A549 (cell line): Measurements from ENCODE around the gene CCP110.

Experiments used
- BHLHE40 ChIP-seq: IDR thresholded peaks from 2 replicates; pipeline ENCODE4 v1.6.1; 2012; ENCODE audit warnings: low read depth, low read length, inconsistent platforms
- CEBPB ChIP-seq, 2 experiments: fragments of >200 bp in 1 of 2; sonication (Bioruptor Twin) in 1 of 2; formaldehyde crosslinking in 1 of 2; IDR thresholded peaks; 2 replicates each; pipeline ENCODE4 v1.6.1; 2012 to 2016
- CHD4 ChIP-seq: fragments of 200-600 bp; sonication (generic); IDR thresholded peaks from 2 replicates; pipeline ENCODE4 v1.6.1; 2016; ENCODE audit warnings: antibody characterized with exemption, mild to moderate bottlenecking, borderline replicate concordance
- EP300 ChIP-seq, 2 experiments: fragments of >200 bp; sonication (Bioruptor Twin); formaldehyde crosslinking; IDR thresholded peaks; 2 replicates in 1 of 2; 3 replicates in 1 of 2; pipeline ENCODE4 v1.6.1; 2016 to 2017
- FOSL2 ChIP-seq, 2 experiments: fragments of 450-650 bp in 1 of 2; fragments of >200 bp in 1 of 2; sonication (Bioruptor Twin) in 1 of 2; formaldehyde crosslinking; IDR thresholded peaks; 2 replicates each; pipeline versions ENCODE4 v1.5.0 to v1.6.1; 2016 to 2020; ENCODE audit warnings: mild to moderate bottlenecking in 1 of 2, moderate library complexity in 1 of 2
- HDAC2 ChIP-seq: fragments of 200-600 bp; sonication (generic); IDR thresholded peaks from 2 replicates; pipeline ENCODE4 v1.6.1; 2016
- JUNB ChIP-seq: fragments of >200 bp; sonication (Bioruptor Twin); formaldehyde crosslinking; IDR thresholded peaks from 2 replicates; pipeline ENCODE4 v1.6.1; 2016
- POLR2A ChIP-seq: IDR thresholded peaks from 2 replicates; pipeline ENCODE4 v1.6.1; 2012; ENCODE audit warnings: mild to moderate bottlenecking, low read length
- POLR2AphosphoS2 ChIP-seq: conservative IDR thresholded peaks from 2 replicates; pipeline ENCODE4 v1.6.1; 2012; ENCODE audit warnings: low read length, improper control_type of control experiment, inconsistent platforms
- SMC3 ChIP-seq: fragments of >200 bp; sonication (Bioruptor Twin); formaldehyde crosslinking; IDR thresholded peaks from 3 replicates; pipeline ENCODE4 v1.6.1; 2018; ENCODE audit warnings: inconsistent platforms
- TF ChIP-seq, protein P1 (sequence below): fragments of >200 bp; sonication (Bioruptor Twin); formaldehyde crosslinking; IDR thresholded peaks from 3 replicates; pipeline ENCODE4 v1.5.1; 2016
- TF ChIP-seq, protein P2 (sequence below): fragments of 200-600 bp; sonication (generic); IDR thresholded peaks from 2 replicates; pipeline ENCODE4 v1.6.1; 2016; ENCODE audit warnings: antibody characterized with exemption, mild to moderate bottlenecking, moderate library complexity
- TF ChIP-seq, protein P3 (sequence below): fragments of >200 bp; sonication (Bioruptor Twin); formaldehyde crosslinking; IDR thresholded peaks from 3 replicates; pipeline ENCODE4 v1.6.1; 2016

DNA sequence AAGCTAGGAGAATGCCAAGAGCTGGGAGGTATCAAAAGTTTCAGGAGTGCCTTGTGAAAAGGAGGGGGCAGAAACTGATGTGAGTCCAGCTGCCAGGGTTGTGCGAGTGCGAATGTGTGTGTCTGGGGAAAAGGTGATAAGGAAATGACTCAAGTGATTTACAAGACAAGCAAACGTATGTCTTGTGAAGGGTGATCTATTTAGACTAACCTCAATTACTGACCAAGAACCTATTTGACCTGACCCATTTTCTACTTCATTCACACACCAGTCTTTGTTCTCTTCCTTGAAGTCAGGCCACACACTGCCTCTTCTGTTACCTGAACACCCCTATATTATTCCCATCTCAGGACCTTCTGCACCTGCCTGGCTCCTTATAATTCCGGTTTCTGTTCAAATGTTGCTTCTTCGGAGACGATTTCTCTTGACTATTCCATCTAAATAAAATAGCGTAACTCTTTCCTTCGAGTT, 2.8 kb upstream of the CCP110 start:
- TF ChIP-seq, protein P1, sequence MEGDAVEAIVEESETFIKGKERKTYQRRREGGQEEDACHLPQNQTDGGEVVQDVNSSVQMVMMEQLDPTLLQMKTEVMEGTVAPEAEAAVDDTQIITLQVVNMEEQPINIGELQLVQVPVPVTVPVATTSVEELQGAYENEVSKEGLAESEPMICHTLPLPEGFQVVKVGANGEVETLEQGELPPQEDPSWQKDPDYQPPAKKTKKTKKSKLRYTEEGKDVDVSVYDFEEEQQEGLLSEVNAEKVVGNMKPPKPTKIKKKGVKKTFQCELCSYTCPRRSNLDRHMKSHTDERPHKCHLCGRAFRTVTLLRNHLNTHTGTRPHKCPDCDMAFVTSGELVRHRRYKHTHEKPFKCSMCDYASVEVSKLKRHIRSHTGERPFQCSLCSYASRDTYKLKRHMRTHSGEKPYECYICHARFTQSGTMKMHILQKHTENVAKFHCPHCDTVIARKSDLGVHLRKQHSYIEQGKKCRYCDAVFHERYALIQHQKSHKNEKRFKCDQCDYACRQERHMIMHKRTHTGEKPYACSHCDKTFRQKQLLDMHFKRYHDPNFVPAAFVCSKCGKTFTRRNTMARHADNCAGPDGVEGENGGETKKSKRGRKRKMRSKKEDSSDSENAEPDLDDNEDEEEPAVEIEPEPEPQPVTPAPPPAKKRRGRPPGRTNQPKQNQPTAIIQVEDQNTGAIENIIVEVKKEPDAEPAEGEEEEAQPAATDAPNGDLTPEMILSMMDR: no peak
- no peak for TF ChIP-seq POLR2A
- no peak for TF ChIP-seq HDAC2
- TF ChIP-seq, protein P2, sequence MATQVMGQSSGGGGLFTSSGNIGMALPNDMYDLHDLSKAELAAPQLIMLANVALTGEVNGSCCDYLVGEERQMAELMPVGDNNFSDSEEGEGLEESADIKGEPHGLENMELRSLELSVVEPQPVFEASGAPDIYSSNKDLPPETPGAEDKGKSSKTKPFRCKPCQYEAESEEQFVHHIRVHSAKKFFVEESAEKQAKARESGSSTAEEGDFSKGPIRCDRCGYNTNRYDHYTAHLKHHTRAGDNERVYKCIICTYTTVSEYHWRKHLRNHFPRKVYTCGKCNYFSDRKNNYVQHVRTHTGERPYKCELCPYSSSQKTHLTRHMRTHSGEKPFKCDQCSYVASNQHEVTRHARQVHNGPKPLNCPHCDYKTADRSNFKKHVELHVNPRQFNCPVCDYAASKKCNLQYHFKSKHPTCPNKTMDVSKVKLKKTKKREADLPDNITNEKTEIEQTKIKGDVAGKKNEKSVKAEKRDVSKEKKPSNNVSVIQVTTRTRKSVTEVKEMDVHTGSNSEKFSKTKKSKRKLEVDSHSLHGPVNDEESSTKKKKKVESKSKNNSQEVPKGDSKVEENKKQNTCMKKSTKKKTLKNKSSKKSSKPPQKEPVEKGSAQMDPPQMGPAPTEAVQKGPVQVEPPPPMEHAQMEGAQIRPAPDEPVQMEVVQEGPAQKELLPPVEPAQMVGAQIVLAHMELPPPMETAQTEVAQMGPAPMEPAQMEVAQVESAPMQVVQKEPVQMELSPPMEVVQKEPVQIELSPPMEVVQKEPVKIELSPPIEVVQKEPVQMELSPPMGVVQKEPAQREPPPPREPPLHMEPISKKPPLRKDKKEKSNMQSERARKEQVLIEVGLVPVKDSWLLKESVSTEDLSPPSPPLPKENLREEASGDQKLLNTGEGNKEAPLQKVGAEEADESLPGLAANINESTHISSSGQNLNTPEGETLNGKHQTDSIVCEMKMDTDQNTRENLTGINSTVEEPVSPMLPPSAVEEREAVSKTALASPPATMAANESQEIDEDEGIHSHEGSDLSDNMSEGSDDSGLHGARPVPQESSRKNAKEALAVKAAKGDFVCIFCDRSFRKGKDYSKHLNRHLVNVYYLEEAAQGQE: no peak
- TF ChIP-seq CEBPB (IDR thresholded peaks at IDR 0.05): no peak
- TF ChIP-seq SMC3: no peak
- no peak for TF ChIP-seq JUNB
- TF ChIP-seq POLR2AphosphoS2: no peak
- TF ChIP-seq FOSL2 (IDR thresholded peaks at IDR 0.05): no peak
- no peak for TF ChIP-seq FOSL2 (CRISPR knock-in tag; IDR thresholded peaks at IDR 0.05)
- TF ChIP-seq, protein P3, sequence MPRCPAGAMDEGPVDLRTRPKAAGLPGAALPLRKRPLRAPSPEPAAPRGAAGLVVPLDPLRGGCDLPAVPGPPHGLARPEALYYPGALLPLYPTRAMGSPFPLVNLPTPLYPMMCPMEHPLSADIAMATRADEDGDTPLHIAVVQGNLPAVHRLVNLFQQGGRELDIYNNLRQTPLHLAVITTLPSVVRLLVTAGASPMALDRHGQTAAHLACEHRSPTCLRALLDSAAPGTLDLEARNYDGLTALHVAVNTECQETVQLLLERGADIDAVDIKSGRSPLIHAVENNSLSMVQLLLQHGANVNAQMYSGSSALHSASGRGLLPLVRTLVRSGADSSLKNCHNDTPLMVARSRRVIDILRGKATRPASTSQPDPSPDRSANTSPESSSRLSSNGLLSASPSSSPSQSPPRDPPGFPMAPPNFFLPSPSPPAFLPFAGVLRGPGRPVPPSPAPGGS: no peak
- no peak for TF ChIP-seq BHLHE40
- no peak for TF ChIP-seq CHD4
- no peak for TF ChIP-seq EP300 (IDR thresholded peaks at IDR 0.05)
